ENCODE results near the gene DLGAP1.
"Not testable (repeated sequence)": the region's sequence is repeated elsewhere in the genome, so short reads cannot be mapped to it uniquely, and the experiment has no call there.

DLGAP1 gene

DNA sequence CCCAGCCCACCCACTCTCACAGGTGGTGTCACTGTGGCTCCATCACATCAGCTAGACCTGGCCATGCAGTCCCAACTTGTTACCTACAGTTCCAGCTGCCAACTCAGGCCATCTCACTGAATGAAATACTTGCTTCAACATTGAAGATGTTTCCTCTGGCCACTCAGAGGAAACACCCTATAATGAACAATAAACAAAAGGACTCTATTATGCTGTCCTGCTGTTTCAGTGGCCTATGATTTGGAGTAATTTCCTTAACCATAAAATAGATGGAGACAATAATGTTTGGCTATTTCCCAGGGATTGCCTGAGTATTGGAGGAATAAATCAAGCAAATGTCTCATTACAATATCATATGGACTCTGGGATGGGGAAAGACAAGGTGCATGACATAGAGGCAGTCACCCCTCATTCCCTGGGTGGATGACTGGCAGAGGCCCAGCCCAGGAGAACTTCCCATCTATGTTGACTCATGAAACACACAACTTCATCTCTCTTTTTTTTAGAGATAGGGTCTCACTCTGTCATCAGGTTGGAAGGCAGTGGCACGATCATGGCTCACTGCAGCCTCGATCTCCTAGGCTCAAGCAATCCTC is 870.7 kb downstream of the DLGAP1 start:
- Histone ChIP-seq H3K27me3 (ENCODE audit: control insufficient read depth in 1 of 2, insufficient read depth in 2 of 2, low read length in 2 of 2) (no peaks in the 10 kb centered on the region), H3K9ac (ENCODE audit: low read depth in 1 of 2, low read length in 2 of 2) (no peak overlapping the region), H3K4me1 (ENCODE audit: control insufficient read depth in 1 of 2, insufficient read depth in 2 of 2, low read length in 2 of 2) (peaks cover 3 to 9% of the 10 kb centered on the region in 2 donors), H3K9me3 (ENCODE audit: control insufficient read depth in 1 of 2, low read length in 2 of 2) (no peaks in the 10 kb centered on the region), H3K27ac (ENCODE audit: low read depth, low read length) (no peak overlapping the region), H3K36me3 (ENCODE audit: control insufficient read depth in 1 of 2, insufficient read depth in 2 of 2, low read length in 2 of 2) (no peaks in the 10 kb centered on the region), H3K4me3 (ENCODE audit: low read depth in 1 of 2, low read length in 2 of 2) (no peak overlapping the region)

GRCh38 chr18:3583873-3584247 is 871.2 kb downstream of the DLGAP1 start:
- peaks cover 3 to 9% of the 10 kb centered on the region in 2 donors for H3K4me1 ChIP-seq (ENCODE audit: control insufficient read depth in 1 of 2, insufficient read depth in 2 of 2, low read length in 2 of 2)
- H3K27me3 ChIP-seq (ENCODE audit: control insufficient read depth in 1 of 2, insufficient read depth in 2 of 2, low read length in 2 of 2), result no peaks in the 10 kb centered on the region
- no peaks in the 10 kb centered on the region for H3K36me3 ChIP-seq (ENCODE audit: control insufficient read depth in 1 of 2, insufficient read depth in 2 of 2, low read length in 2 of 2)
- no peak overlapping the region for H3K27ac ChIP-seq (ENCODE audit: low read depth, low read length)
- H3K9ac ChIP-seq (ENCODE audit: low read depth in 1 of 2, low read length in 2 of 2), result no peak overlapping the region
- no peak overlapping the region for H3K4me3 ChIP-seq (ENCODE audit: low read depth in 1 of 2, low read length in 2 of 2)
- H3K9me3 ChIP-seq (ENCODE audit: control insufficient read depth in 1 of 2, low read length in 2 of 2), result no peaks in the 10 kb centered on the region

DNA sequence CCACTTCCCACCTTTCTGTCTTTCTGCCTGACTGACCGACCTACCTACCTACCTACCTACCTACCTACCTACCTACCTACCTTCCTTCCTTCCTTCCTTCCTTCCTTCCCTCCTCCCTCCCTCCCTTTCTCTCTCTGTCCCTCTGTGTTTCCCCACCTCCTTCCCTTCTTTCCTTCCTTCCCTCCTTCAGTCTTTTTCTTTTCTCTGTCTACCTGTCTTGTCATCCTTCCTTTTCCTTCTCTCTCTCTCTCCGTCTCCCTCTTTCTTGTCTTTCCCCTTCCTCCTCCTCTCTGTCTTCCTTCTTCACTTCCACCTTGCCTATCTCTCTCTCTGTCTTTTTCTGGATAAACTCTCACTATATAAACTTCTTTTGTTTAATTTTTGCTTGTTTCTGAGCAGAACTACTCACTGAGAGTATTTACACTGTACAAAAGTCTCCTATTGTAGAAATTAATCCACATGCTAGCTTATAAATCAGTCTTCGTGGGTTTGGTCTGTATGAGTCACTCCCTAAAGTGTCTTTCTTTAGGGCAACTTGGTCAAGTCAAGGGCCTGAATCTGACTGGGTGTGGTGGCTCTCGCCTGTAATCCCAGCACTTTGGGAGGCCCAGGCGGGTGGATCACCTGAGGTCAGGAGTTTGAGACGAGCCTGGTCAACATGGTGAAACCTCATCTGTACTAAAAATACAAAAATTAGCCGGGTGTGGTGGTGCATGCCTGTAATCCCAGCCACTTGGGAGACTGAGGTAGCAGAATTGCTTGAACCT is 871.8 kb downstream of the DLGAP1 start:
- not testable (repeated sequence) for H3K9me3 ChIP-seq (ENCODE audit: control insufficient read depth in 1 of 2, low read length in 2 of 2); H3K4me3 ChIP-seq (ENCODE audit: low read depth in 1 of 2, low read length in 2 of 2); H3K4me1 ChIP-seq (ENCODE audit: control insufficient read depth in 1 of 2, insufficient read depth in 2 of 2, low read length in 2 of 2); H3K9ac ChIP-seq (ENCODE audit: low read depth in 1 of 2, low read length in 2 of 2); H3K27ac ChIP-seq (ENCODE audit: low read depth, low read length); H3K36me3 ChIP-seq (ENCODE audit: control insufficient read depth in 1 of 2, insufficient read depth in 2 of 2, low read length in 2 of 2); H3K27me3 ChIP-seq (ENCODE audit: control insufficient read depth in 1 of 2, insufficient read depth in 2 of 2, low read length in 2 of 2)

DNA sequence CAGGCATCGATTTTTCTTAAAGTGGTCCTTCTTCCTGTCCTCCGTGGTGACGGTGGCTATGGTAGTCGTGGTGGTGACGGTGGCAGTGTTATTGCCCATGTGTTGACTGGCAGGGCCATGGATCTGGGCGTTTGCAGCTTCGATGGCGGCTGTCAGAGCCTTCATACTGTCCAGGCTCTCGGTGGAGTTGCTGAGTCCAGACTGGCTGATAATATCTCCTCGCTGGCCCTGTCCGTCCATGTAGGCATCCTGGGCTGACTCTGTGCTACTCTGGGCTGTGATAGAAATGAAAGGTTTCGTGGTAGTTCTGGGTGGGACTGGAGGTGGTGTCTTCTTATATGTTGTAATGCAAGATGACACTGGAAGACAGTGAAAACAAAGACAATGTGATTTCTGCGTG is 873.2 kb downstream of the DLGAP1 start:
- no peaks in the 10 kb centered on the region for H3K9me3 ChIP-seq (ENCODE audit: control insufficient read depth in 1 of 2, low read length in 2 of 2)
- H3K36me3 ChIP-seq (ENCODE audit: control insufficient read depth in 1 of 2, insufficient read depth in 2 of 2, low read length in 2 of 2), result no peaks in the 10 kb centered on the region
- no peak overlapping the region for H3K9ac ChIP-seq (ENCODE audit: low read depth in 1 of 2, low read length in 2 of 2)
- H3K4me1 ChIP-seq (ENCODE audit: control insufficient read depth in 1 of 2, insufficient read depth in 2 of 2, low read length in 2 of 2), result peaks cover 3 to 9% of the 10 kb centered on the region in 2 donors
- H3K4me3 ChIP-seq (ENCODE audit: low read depth in 1 of 2, low read length in 2 of 2), result no peak overlapping the region
- H3K27ac ChIP-seq (ENCODE audit: low read depth, low read length), result no peak overlapping the region
- no peaks in the 10 kb centered on the region for H3K27me3 ChIP-seq (ENCODE audit: control insufficient read depth in 1 of 2, insufficient read depth in 2 of 2, low read length in 2 of 2)

DNA sequence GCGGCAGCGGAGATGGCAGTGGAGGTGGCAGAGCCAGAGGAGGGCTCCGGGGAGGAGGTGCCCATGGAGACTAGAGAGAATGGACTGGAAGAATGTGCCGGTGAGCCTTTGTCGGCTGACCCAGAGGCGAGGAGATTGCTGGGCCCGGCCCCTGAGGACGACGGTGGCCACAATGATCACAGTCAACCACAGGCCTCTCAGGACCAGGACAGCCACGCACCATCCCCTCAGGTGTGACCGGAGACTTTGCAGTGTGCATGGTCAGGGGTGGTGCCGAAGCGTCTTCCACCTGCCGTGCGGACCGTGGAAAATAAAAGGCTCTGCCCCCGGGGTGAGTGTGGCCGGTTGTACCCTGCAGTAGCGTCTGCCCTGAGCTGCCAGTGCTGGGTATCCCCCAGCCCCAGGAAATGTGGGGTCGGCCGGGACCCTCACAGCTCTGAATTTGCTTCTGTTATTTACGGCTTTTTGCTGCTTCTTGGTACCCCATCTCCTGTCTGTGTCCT is 874.5 kb downstream of the DLGAP1 start:
- not testable (repeated sequence) for H3K36me3 ChIP-seq (ENCODE audit: control insufficient read depth in 1 of 2, insufficient read depth in 2 of 2, low read length in 2 of 2); H3K4me3 ChIP-seq (ENCODE audit: low read depth in 1 of 2, low read length in 2 of 2); H3K4me1 ChIP-seq (ENCODE audit: control insufficient read depth in 1 of 2, insufficient read depth in 2 of 2, low read length in 2 of 2); H3K27ac ChIP-seq (ENCODE audit: low read depth, low read length); H3K9ac ChIP-seq (ENCODE audit: low read depth in 1 of 2, low read length in 2 of 2); H3K27me3 ChIP-seq (ENCODE audit: control insufficient read depth in 1 of 2, insufficient read depth in 2 of 2, low read length in 2 of 2); H3K9me3 ChIP-seq (ENCODE audit: control insufficient read depth in 1 of 2, low read length in 2 of 2)

- H3K9ac ChIP-seq (ENCODE audit: low read depth in 1 of 2, low read length in 2 of 2), result no peak overlapping the region
- no peak overlapping the region for H3K4me3 ChIP-seq (ENCODE audit: low read depth in 1 of 2, low read length in 2 of 2)
- H3K9me3 ChIP-seq (ENCODE audit: control insufficient read depth in 1 of 2, low read length in 2 of 2), result no peaks in the 10 kb centered on the region
- no peak overlapping the region for H3K27ac ChIP-seq (ENCODE audit: low read depth, low read length)
- no peaks in the 10 kb centered on the region for H3K27me3 ChIP-seq (ENCODE audit: control insufficient read depth in 1 of 2, insufficient read depth in 2 of 2, low read length in 2 of 2)
- no peaks in the 10 kb centered on the region for H3K36me3 ChIP-seq (ENCODE audit: control insufficient read depth in 1 of 2, insufficient read depth in 2 of 2, low read length in 2 of 2)
- no peaks in the 10 kb centered on the region for H3K4me1 ChIP-seq (ENCODE audit: control insufficient read depth in 1 of 2, insufficient read depth in 2 of 2, low read length in 2 of 2)
Observed at GRCh38 chr18:3579701-3580100, 875.4 kb downstream of the DLGAP1 start.

GRCh38 chr18:3578621-3579020 is 876.5 kb downstream of the DLGAP1 start:
- H3K9ac ChIP-seq (ENCODE audit: low read depth in 1 of 2, low read length in 2 of 2), result no peak overlapping the region
- no peak overlapping the region for H3K27ac ChIP-seq (ENCODE audit: low read depth, low read length)
- no peaks in the 10 kb centered on the region for H3K4me1 ChIP-seq (ENCODE audit: control insufficient read depth in 1 of 2, insufficient read depth in 2 of 2, low read length in 2 of 2)
- H3K36me3 ChIP-seq (ENCODE audit: control insufficient read depth in 1 of 2, insufficient read depth in 2 of 2, low read length in 2 of 2), result no peaks in the 10 kb centered on the region
- H3K27me3 ChIP-seq (ENCODE audit: control insufficient read depth in 1 of 2, insufficient read depth in 2 of 2, low read length in 2 of 2), result no peaks in the 10 kb centered on the region
- no peak overlapping the region for H3K4me3 ChIP-seq (ENCODE audit: low read depth in 1 of 2, low read length in 2 of 2)
- no peaks in the 10 kb centered on the region for H3K9me3 ChIP-seq (ENCODE audit: control insufficient read depth in 1 of 2, low read length in 2 of 2)

- H3K9me3 ChIP-seq (ENCODE audit: control insufficient read depth in 1 of 2, low read length in 2 of 2), result no peaks in the 10 kb centered on the region
- no peaks in the 10 kb centered on the region for H3K27me3 ChIP-seq (ENCODE audit: control insufficient read depth in 1 of 2, insufficient read depth in 2 of 2, low read length in 2 of 2)
- no peak overlapping the region for H3K9ac ChIP-seq (ENCODE audit: low read depth in 1 of 2, low read length in 2 of 2)
- no peaks in the 10 kb centered on the region for H3K36me3 ChIP-seq (ENCODE audit: control insufficient read depth in 1 of 2, insufficient read depth in 2 of 2, low read length in 2 of 2)
- H3K27ac ChIP-seq (ENCODE audit: low read depth, low read length), result no peak overlapping the region
- no peak overlapping the region for H3K4me3 ChIP-seq (ENCODE audit: low read depth in 1 of 2, low read length in 2 of 2)
- H3K4me1 ChIP-seq (ENCODE audit: control insufficient read depth in 1 of 2, insufficient read depth in 2 of 2, low read length in 2 of 2), result no peaks in the 10 kb centered on the region
Observed at GRCh38 chr18:3577281-3577855, 877.7 kb downstream of the DLGAP1 start.

DNA sequence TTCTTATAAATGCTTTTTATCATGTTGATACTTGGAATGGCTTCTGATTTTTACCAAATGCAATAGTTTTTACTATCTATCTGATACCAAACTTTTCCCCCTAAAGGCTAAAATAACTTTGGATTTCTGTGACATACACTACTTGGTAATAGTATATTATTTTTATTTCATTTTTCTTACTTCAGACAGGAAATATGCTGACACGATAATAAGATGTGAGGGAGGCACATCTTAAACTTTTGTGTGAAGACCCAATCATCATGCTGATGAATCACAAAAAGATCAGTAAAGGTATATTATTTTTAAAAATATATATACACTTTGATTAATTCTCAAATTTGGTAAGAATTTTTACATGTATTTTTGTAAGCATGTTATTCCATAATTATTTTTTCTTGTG is 882.3 kb downstream of the DLGAP1 start:
- H3K4me3 ChIP-seq (ENCODE audit: low read depth in 1 of 2, low read length in 2 of 2), result no peak overlapping the region
- H3K9ac ChIP-seq (ENCODE audit: low read depth in 1 of 2, low read length in 2 of 2), result no peak overlapping the region
- no peaks in the 10 kb centered on the region for H3K4me1 ChIP-seq (ENCODE audit: control insufficient read depth in 1 of 2, insufficient read depth in 2 of 2, low read length in 2 of 2)
- H3K27ac ChIP-seq (ENCODE audit: low read depth, low read length), result no peak overlapping the region
- H3K27me3 ChIP-seq (ENCODE audit: control insufficient read depth in 1 of 2, insufficient read depth in 2 of 2, low read length in 2 of 2), result no peaks in the 10 kb centered on the region
- no peaks in the 10 kb centered on the region for H3K9me3 ChIP-seq (ENCODE audit: control insufficient read depth in 1 of 2, low read length in 2 of 2)
- H3K36me3 ChIP-seq (ENCODE audit: control insufficient read depth in 1 of 2, insufficient read depth in 2 of 2, low read length in 2 of 2), result no peaks in the 10 kb centered on the region

DNA sequence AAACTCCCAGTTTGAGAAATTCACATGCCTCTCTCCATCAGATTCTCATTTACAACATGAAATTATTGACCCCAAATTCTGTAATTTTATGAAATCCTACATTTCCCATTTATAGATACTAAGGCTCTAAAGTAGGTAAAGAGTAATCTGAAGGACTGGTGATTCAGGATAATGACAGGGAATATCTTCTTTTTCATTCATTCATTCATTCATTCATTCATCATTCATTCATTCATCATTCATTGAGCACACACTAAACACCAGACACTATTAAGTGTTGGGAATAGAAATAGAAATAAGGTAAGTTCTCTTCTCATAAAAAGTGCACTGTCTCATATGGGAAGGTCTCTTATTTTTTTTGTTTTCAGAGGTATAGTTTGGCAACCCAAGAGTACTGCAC is 888.3 kb downstream of the DLGAP1 start:
- Histone ChIP-seq H3K9me3 (ENCODE audit: control insufficient read depth in 1 of 2, low read length in 2 of 2) (no peaks in the 10 kb centered on the region), H3K4me1 (ENCODE audit: control insufficient read depth in 1 of 2, insufficient read depth in 2 of 2, low read length in 2 of 2) (no peaks in the 10 kb centered on the region), H3K27ac (ENCODE audit: low read depth, low read length) (no peak overlapping the region), H3K27me3 (ENCODE audit: control insufficient read depth in 1 of 2, insufficient read depth in 2 of 2, low read length in 2 of 2) (no peaks in the 10 kb centered on the region), H3K9ac (ENCODE audit: low read depth in 1 of 2, low read length in 2 of 2) (no peak overlapping the region), H3K36me3 (ENCODE audit: control insufficient read depth in 1 of 2, insufficient read depth in 2 of 2, low read length in 2 of 2) (no peaks in the 10 kb centered on the region), H3K4me3 (ENCODE audit: low read depth in 1 of 2, low read length in 2 of 2) (no peak overlapping the region)

All from duodenal mucosa (tissue), 2 donors.